Upper lobe of left lung (tissue), 6 donors: ENCODE data around the gene ASTL. TPM values are rescaled to one million over a fixed set of nuclear protein-coding genes. Genes with fewer than 3 reads are reported as not detected.

ENCODE experiments used
- ATAC-seq, 2 donors: fragments of 200-7000 bp; cut with Tn5 transposase; one replicate each; pipeline ENCODE4 v1.9.1; 2022; ENCODE audit warnings: mild to moderate bottlenecking in 2 of 2, moderate library complexity in 2 of 2; ENCODE audit not compliant: low FRiP score in 2 of 2
- DNase-seq, 2 donors: peaks; one replicate each; pipeline ENCODE4 v3.0.0-alpha.2; 2019 to 2020
- H3K27ac ChIP-seq, 4 donors: fragments of 200-600 bp; sonication (generic); one replicate each; pipeline ENCODE4 v1.5.1; 2016 to 2019
- H3K27me3 ChIP-seq, 4 donors: fragments of 200-600 bp; sonication (generic); one replicate each; pipeline ENCODE4 v1.5.1; 2017 to 2019
- H3K36me3 ChIP-seq, 4 donors: fragments of 200-600 bp; sonication (generic); one replicate each; pipeline ENCODE4 v1.5.1; 2016 to 2019
- H3K4me1 ChIP-seq, 4 donors: fragments of 200-600 bp; sonication (generic); one replicate each; pipeline ENCODE4 v1.5.1; 2018 to 2019
- H3K4me3 ChIP-seq, 4 donors: fragments of 200-600 bp; sonication (generic); one replicate each; pipeline ENCODE4 v1.5.1; 2017 to 2019; ENCODE audit warnings: mild to moderate bottlenecking in 2 of 4, moderate library complexity in 1 of 4
- H3K9me3 ChIP-seq, 4 donors: fragments of 200-600 bp; sonication (generic); one replicate each; pipeline ENCODE4 v1.5.1; 2018 to 2019
- EP300 ChIP-seq, 4 donors: sonication (generic); formaldehyde crosslinking; IDR thresholded peaks; one replicate each; pipeline ENCODE4 v1.5.1; 2017; ENCODE audit warnings: antibody characterized with exemption in 4 of 4, control low read depth in 2 of 4
- POLR2A ChIP-seq, 4 donors: fragments of 450-650 bp; IDR thresholded peaks; one replicate each; pipeline ENCODE4 v1.5.1; 2016 to 2017; ENCODE audit warnings: antibody characterized with exemption in 4 of 4, mild to moderate bottlenecking in 2 of 4
- POLR2AphosphoS5 ChIP-seq, 2 donors: sonication (generic); formaldehyde crosslinking; IDR thresholded peaks; one replicate each; pipeline ENCODE4 v1.5.1; 2017; ENCODE audit warnings: antibody characterized with exemption in 2 of 2
- WGBS, 2 donors: methylation state at CpG; one replicate each; pipeline ENCODE4 v1.1.5; 2017 to 2018; 5-methylcytosine and 5-hydroxymethylcytosine counted together
- total RNA-seq, 6 donors: library from RNA; depleted of rRNA in 4 of 6; stranded (reverse); fragments of >200 nt in 4 of 6; gene quantifications; one replicate each; pipeline versions ENCODE4 v1.1.0 to v1.2.1, GENCODE V29; 2016 to 2021
- TF ChIP-seq, protein P1 (sequence below), 6 experiments: fragments of 450-650 bp in 4 of 6; fragments of 200-600 bp in 2 of 6; sonication (generic) in 2 of 6; IDR thresholded peaks; one replicate each; pipeline ENCODE4 v1.5.1; 2016 to 2019; ENCODE audit warnings: antibody characterized with exemption in 6 of 6
- donor health status: DM: no; HTN: no; CAD: no; lungs with moderate emphysema.
- donor health status: DM: no; HTN: yes; CAD: no; lungs with severe emphysema.

Gene ASTL
- total RNA-seq, 6 donors from 2014 or later, result 0.23 to 1.3 (median 0.27) TPM; not detected in 3

DNA sequence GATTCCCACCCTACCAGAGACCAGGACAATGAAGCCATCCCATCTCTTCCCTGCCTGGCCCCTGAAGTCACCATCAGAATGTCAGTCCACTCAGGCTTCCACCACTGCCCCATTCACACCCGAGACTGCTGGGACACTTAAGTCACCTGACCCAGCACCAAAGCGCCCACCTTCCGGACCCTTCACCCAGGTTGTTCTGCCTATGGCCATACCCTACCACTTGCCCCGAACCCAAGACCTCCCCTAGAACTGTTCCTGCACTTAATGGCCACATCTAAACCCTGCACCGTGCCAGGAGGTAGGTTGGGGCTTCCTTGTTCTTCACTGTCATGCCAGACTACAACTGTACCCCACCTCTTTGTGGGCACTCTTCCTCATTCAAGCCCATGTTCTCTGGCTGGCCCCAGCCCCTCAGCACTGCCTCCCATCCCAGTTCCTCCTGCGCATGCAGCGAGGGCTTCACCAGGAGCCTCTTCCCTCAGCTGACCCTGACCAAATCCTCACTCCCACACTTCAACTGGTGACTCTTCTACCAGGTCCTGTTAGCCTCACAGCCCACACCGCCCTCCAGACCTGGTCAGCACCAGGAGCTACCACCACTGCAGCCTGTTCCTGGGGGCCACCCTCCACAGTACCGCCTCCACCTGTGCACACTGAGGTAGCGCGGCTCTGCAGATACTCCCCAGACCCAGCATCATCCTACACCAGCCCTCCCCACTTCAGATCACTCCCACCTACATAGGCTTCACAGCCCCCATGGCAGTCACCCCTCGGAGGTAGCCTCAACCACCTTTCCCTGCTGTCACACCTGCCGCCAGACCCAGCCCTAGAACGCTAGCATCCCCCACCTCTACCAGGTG is 13.7 kb downstream of the ASTL start:
- Histone ChIP-seq H3K27me3 (no peaks in the 10 kb centered on the region), H3K27ac (no peak overlapping the region), H3K4me3 (no peak overlapping the region), H3K4me1 (no peaks in the 10 kb centered on the region), H3K9me3 (no peaks in the 10 kb centered on the region), H3K36me3 (no peaks in the 10 kb centered on the region)
- DNase-seq (no peak), ATAC-seq (peak in 1 of 2 donors; percentile 4)
- 89 to 90% methylated on average over 14 of the region's 14 CpGs for WGBS, 2 donors
- no peak for TF ChIP-seq POLR2AphosphoS5 (IDR thresholded peaks at IDR 0.05)
- TF ChIP-seq POLR2A (IDR thresholded peaks at IDR 0.05), result no peak
- TF ChIP-seq EP300 (IDR thresholded peaks at IDR 0.05), result no peak
- TF ChIP-seq, protein P1, sequence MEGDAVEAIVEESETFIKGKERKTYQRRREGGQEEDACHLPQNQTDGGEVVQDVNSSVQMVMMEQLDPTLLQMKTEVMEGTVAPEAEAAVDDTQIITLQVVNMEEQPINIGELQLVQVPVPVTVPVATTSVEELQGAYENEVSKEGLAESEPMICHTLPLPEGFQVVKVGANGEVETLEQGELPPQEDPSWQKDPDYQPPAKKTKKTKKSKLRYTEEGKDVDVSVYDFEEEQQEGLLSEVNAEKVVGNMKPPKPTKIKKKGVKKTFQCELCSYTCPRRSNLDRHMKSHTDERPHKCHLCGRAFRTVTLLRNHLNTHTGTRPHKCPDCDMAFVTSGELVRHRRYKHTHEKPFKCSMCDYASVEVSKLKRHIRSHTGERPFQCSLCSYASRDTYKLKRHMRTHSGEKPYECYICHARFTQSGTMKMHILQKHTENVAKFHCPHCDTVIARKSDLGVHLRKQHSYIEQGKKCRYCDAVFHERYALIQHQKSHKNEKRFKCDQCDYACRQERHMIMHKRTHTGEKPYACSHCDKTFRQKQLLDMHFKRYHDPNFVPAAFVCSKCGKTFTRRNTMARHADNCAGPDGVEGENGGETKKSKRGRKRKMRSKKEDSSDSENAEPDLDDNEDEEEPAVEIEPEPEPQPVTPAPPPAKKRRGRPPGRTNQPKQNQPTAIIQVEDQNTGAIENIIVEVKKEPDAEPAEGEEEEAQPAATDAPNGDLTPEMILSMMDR (IDR thresholded peaks at IDR 0.05), result no peak

DNA sequence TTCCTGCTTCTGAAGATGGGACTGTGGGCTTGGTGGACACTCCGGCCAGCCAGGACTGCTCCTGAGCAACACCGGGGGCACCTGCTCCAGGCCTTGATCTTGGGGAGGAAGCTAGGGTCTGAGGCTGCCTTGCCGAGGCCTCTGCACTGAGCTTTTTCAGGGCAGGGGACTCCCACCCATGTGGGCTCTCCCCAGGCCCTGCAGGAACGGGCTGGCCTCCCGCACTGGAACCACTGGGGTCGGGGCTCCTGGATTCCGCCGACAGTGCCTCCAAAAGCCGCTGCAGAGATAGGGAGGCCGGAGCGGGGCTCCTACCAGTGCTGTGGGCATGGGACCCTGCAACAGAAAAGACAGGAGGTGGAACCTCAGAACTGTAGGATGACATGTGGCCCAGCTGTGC is 14.4 kb downstream of the ASTL start:
- ATAC-seq (no peak), DNase-seq (no peak)
- Histone ChIP-seq H3K4me1 (no peaks in the 10 kb centered on the region), H3K36me3 (no peaks in the 10 kb centered on the region), H3K27ac (no peak overlapping the region), H3K4me3 (no peak overlapping the region), H3K9me3 (no peaks in the 10 kb centered on the region), H3K27me3 (no peaks in the 10 kb centered on the region)
- no peak for TF ChIP-seq EP300 (IDR thresholded peaks at IDR 0.05)
- no peak for TF ChIP-seq POLR2A (IDR thresholded peaks at IDR 0.05)
- no peak for TF ChIP-seq POLR2AphosphoS5 (IDR thresholded peaks at IDR 0.05)
- TF ChIP-seq, protein P1 (IDR thresholded peaks at IDR 0.05), result no peak
- 94% methylated on average over 11 of the region's 11 CpGs; no CpG with 5 or more reads in 1 of the 2 donors for WGBS, 2 donors

DNA sequence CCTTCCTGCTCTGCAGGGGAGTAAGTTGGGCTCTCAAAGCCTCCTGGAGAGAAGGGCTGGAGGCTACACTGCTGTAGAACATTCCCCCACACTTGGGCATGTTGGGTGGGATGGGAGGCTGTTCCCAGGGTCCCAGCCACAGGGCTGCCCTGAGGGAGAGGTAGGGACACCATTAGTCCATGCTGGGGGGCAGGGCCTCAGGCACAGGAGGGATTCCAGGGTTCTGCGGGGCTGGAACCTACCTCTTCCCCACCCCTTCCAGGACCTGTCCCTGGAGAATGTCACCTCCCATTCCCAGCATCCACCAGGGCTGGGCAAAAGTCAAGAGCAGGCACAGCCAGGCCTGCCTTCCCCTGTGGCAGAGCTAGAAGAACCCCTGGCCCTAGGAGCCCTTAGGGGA is 15.0 kb downstream of the ASTL start:
- Histone ChIP-seq H3K36me3 (no peaks in the 10 kb centered on the region), H3K4me1 (no peaks in the 10 kb centered on the region), H3K9me3 (no peaks in the 10 kb centered on the region), H3K4me3 (no peak overlapping the region), H3K27me3 (no peaks in the 10 kb centered on the region), H3K27ac (no peak overlapping the region)
- no peak for DNase-seq
- no peak for ATAC-seq
- WGBS, 2 donors, result 86% methylated on average over 1 of the region's 1 CpG; no CpG with 5 or more reads in 1 of the 2 donors
- no peak for TF ChIP-seq POLR2AphosphoS5 (IDR thresholded peaks at IDR 0.05)
- no peak for TF ChIP-seq EP300 (IDR thresholded peaks at IDR 0.05)
- TF ChIP-seq, protein P1 (IDR thresholded peaks at IDR 0.05), result no peak
- TF ChIP-seq POLR2A (IDR thresholded peaks at IDR 0.05), result no peak

DNA sequence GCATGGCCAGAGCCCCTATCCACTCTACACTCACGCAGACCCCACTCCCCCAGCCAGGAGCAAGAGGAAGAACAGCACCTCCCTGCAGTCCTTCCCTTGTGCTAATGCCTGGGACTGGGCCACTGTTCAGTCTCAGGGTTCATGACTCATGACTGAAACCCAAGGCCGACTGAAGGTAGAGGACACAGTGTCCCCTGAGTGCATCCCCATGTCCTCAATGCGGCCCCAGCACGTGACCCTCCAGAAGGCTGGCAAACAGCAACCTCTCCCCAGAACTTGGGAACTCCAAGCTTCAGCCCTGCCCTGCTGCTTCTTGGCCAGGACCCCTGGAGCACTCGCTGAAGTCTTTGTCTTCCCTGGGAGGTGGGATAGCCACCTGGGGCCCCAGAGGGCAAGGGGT is 15.9 kb downstream of the ASTL start:
- Histone ChIP-seq H3K27me3 (peaks cover 0 to 8% (median 2%) of the 10 kb centered on the region in 4 donors), H3K36me3 (no peaks in the 10 kb centered on the region), H3K27ac (no peak overlapping the region), H3K4me3 (no peak overlapping the region), H3K4me1 (peaks cover under 1 to 2% (median under 1%) of the 10 kb centered on the region in 4 donors), H3K9me3 (no peaks in the 10 kb centered on the region)
- DNase-seq, result no peak
- 85 to 91% methylated on average over 5 of the region's 5 CpGs for WGBS, 2 donors
- TF ChIP-seq POLR2AphosphoS5 (IDR thresholded peaks at IDR 0.05) (no peak), POLR2A (IDR thresholded peaks at IDR 0.05) (no peak), EP300 (IDR thresholded peaks at IDR 0.05) (no peak)
- TF ChIP-seq, protein P1 (IDR thresholded peaks at IDR 0.05), result no peak
- ATAC-seq, result no peak
